ENCODE data around the gene ABCA4. TPM values are rescaled to one million over a fixed set of nuclear protein-coding genes. Genes with fewer than 3 reads are reported as not detected.

ABCA4 gene
- total and polyA plus RNA-seq, 2 donors (not counting 3 experiments of a cell fraction or from before 2014, with no cell fraction given), result 2.3 to 4.9 TPM

DNA sequence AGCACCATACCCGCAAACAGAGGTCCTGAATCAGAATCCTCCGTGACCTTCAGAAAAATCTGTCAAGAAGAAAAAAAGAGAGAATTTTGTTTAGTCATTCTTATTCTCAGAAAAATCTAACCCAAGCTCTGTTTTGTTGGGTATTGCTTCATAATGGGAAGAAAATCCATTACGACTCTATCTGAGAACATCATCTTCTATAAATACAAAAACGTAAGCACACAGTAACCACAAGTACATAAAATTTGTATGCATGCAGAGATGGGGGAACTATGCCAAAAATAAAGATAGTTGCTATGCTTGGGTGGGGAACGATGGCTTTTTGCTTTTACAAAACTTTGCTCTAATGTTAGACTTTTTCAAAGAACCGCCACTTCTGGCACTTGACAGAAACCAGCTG lies 84.2 kb downstream of the ABCA4 start:
- no peaks in the 10 kb centered on the region for H3K36me3 ChIP-seq (ENCODE audit: control insufficient read depth in 2 of 2, extremely low read depth in 1 of 2, insufficient read depth in 2 of 2, low read length in 2 of 2)
- dilution Hi-C loops (cut with MboI; ENCODE audit: extremely low pct_ligation_motif_present, low sequenced_read_pairs) (no loop called here), intact Hi-C loops (cut with micrococcal nuclease) (loop anchor here (5.0 kb wide), 1 partner anchor 381 kb away; the partner anchor contains the start of gene ABCD3)
- no peak overlapping the region for H3K27ac ChIP-seq (ENCODE audit: insufficient read depth, low read depth, low read length)
- H3K4me2 ChIP-seq (ENCODE audit: insufficient read depth, low read length), result no peak overlapping the region
- ChIA-PET POLR2A (no interaction called here), CTCF (interaction anchor here (4.5 to 32.6 kb wide), 4 partner anchors 9 to 298 kb away, joined by 25 to 1439 read pairs (median 184); no protein-coding TSS in a partner anchor)
- H3K9me3 ChIP-seq (replicated peaks; ENCODE audit: control insufficient read depth, insufficient read depth, low read length), result no peaks in the 10 kb centered on the region
- H3K79me2 ChIP-seq (ENCODE audit: control insufficient read depth, insufficient read depth, low read length), result no peaks in the 10 kb centered on the region
- H3K4me3 ChIP-seq (replicated peaks in 1 of 3; ENCODE audit: insufficient read depth in 1 of 3, low read depth in 1 of 3, low read length in 3 of 3), result no peak overlapping the region
- no TSS peak for BruUV-seq (replicated peaks)
- H3K4me1 ChIP-seq (ENCODE audit: control insufficient read depth, extremely low read depth, insufficient read depth, low read length), result peaks cover 39% of the 10 kb centered on the region
- DNase-seq (ENCODE audit: low read depth, low spot score) (no peak), FAIRE-seq (no peak)
- H3K27me3 ChIP-seq (ENCODE audit: control insufficient read depth in 2 of 2, insufficient read depth in 2 of 2, low read length in 2 of 2), result no peaks in the 10 kb centered on the region
- no peak overlapping the region for H2AFZ ChIP-seq (ENCODE audit: low read depth, low read length)
- TF ChIP-seq JUN (IDR thresholded peaks at IDR 0.05; ENCODE audit: borderline replicate concordance, insufficient read depth, insufficient read length, low read depth), result no peak
- no peak for TF ChIP-seq FOS (IDR thresholded peaks at IDR 0.05; ENCODE audit: borderline replicate concordance, insufficient read depth, low read length)
- TF ChIP-seq POLR2AphosphoS5 (IDR thresholded peaks at IDR 0.05; ENCODE audit: insufficient read depth, low read depth, low read length), result no peak
- no peak for TF ChIP-seq CTCF (IDR thresholded peaks at IDR 0.05; ENCODE audit: extremely low read depth in 1 of 2, insufficient read depth in 1 of 2, low read depth in 1 of 2, low read length in 2 of 2)
- no peak for TF ChIP-seq MYC (IDR thresholded peaks at IDR 0.05; ENCODE audit: low read depth, low read length)
- TF ChIP-seq GATA2 (IDR thresholded peaks at IDR 0.05; ENCODE audit: insufficient read depth, insufficient read length, low read depth, low read length), result no peak
- TF ChIP-seq, protein P1, sequence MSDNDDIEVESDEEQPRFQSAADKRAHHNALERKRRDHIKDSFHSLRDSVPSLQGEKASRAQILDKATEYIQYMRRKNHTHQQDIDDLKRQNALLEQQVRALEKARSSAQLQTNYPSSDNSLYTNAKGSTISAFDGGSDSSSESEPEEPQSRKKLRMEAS (IDR thresholded peaks at IDR 0.05; ENCODE audit: insufficient read depth, insufficient read length), result no peak
- TF ChIP-seq EZH2 (IDR thresholded peaks at IDR 0.05; ENCODE audit: borderline replicate concordance, low read depth, low read length, severe bottlenecking), result no peak
- no peak for TF ChIP-seq POLR2A (IDR thresholded peaks at IDR 0.05; ENCODE audit: low read depth, low read length)
- no peaks in the 10 kb centered on the region for H3K9me1 ChIP-seq (replicated peaks; ENCODE audit: control insufficient read depth, extremely low read depth, insufficient read depth, low read length)
- no peaks in the 10 kb centered on the region for H4K20me1 ChIP-seq (replicated peaks; ENCODE audit: control insufficient read depth, extremely low read depth, insufficient read depth, low read length)
- no peak overlapping the region for H3K9ac ChIP-seq (replicated peaks; ENCODE audit: extremely low read depth, insufficient read depth, low read length)

All from endothelial cell of umbilical vein (primary cell).